Karpas-422 (cell line): Measurements from ENCODE around the gene OR10R2. TPM values are rescaled to one million over a fixed set of nuclear protein-coding genes. Genes with fewer than 3 reads are reported as not detected.
"Not testable (repeated sequence)": the region's sequence is repeated elsewhere in the genome, so short reads cannot be mapped to it uniquely, and the experiment has no call there.

ENCODE experiments used
- DNase-seq: peaks from one replicate; pipeline ENCODE4 v3.0.0-alpha.2; 2015
- H2AFZ ChIP-seq: fragments of 200-600 bp; sonication (generic); 2 replicates; pipeline ENCODE4 v1.6.1; 2014; ENCODE audit warnings: antibody characterized with exemption, low read length, mixed read lengths
- H3K27ac ChIP-seq: fragments of 200-600 bp; sonication (generic); 2 replicates; pipeline ENCODE4 v1.5.1; 2014; ENCODE audit warnings: mild to moderate bottlenecking, low read length, moderate library complexity
- H3K27me3 ChIP-seq: fragments of 200-600 bp; sonication (generic); 2 replicates; pipeline ENCODE4 v1.6.1; 2014; ENCODE audit warnings: low read length, mixed read lengths
- H3K36me3 ChIP-seq: fragments of 200-600 bp; sonication (generic); 2 replicates; pipeline ENCODE4 v1.6.1; 2014; ENCODE audit warnings: low read length, mixed read lengths; ENCODE audit not compliant: insufficient read depth
- H3K4me1 ChIP-seq: fragments of 200-600 bp; sonication (generic); 2 replicates; pipeline ENCODE4 v1.6.1; 2014; ENCODE audit warnings: mild to moderate bottlenecking, low read length, mixed read lengths
- H3K4me2 ChIP-seq: fragments of 200-600 bp; sonication (generic); 2 replicates; pipeline ENCODE4 v1.6.1; 2014; ENCODE audit warnings: low read length, low read depth, mild to moderate bottlenecking; ENCODE audit not compliant: poor library complexity, severe bottlenecking
- H3K4me3 ChIP-seq: fragments of 200-600 bp; sonication (generic); 2 replicates; pipeline ENCODE4 v1.5.1; 2014; ENCODE audit warnings: mild to moderate bottlenecking, antibody characterized with exemption, low read length, mixed read lengths
- H3K79me2 ChIP-seq: fragments of 200-600 bp; sonication (generic); 2 replicates; pipeline ENCODE4 v1.6.1; 2014; ENCODE audit warnings: mild to moderate bottlenecking, low read length, mixed read lengths
- H3K9ac ChIP-seq: fragments of 200-600 bp; sonication (generic); 2 replicates; pipeline ENCODE4 v1.6.0; 2014; ENCODE audit warnings: low read length
- H3K9me2 ChIP-seq: fragments of 200-600 bp; sonication (generic), shearing (Covaris generic); replicated peaks from 2 replicates; pipeline ENCODE4 v1.6.0; 2014; ENCODE audit warnings: mild to moderate bottlenecking, low read length, moderate library complexity; ENCODE audit not compliant: insufficient read depth
- H3K9me3 ChIP-seq: fragments of 300-700, 200-600 bp; sonication (generic); 2 replicates; pipeline ENCODE4 v1.6.1; 2014; ENCODE audit warnings: low read length, mixed read lengths
- H4K20me1 ChIP-seq: fragments of 200-600 bp; sonication (generic); 2 replicates; pipeline ENCODE4 v1.6.1; 2014; ENCODE audit warnings: mild to moderate bottlenecking, antibody characterized with exemption, low read length, low read depth; ENCODE audit not compliant: insufficient read depth
- total RNA-seq: library from RNA; depleted of rRNA; stranded (reverse); fragments of >200 nt; shearing (Covaris generic); gene quantifications from 2 replicates; pipeline ENCODE4 v1.2.3, GENCODE V29; 2014; ENCODE audit warnings: low replicate concordance; rRNA removed

OR10R2 gene, protein sequence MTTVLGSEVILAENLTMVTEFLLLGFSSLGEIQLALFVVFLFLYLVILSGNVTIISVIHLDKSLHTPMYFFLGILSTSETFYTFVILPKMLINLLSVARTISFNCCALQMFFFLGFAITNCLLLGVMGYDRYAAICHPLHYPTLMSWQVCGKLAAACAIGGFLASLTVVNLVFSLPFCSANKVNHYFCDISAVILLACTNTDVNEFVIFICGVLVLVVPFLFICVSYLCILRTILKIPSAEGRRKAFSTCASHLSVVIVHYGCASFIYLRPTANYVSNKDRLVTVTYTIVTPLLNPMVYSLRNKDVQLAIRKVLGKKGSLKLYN
- not detected in 2 replicates for total RNA-seq

DNA sequence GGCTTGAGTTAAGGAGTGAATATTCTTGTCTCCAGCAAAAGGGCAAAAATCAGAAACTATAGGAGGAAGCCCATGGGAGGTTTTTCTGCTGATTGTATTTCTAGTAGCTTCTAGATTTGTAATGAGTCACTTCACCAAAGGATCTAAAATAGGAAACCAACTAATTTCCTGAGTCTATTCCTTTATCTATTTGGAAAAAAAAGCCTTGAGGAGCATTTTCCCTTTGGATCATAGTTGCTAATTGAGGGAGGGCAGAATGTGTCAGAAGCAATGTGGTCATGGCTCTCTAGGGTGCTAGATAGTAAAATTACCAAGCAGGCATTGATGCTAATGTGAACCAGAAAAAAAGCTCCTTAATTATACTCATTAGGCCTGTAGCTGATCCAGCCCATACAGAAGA is at the start of gene OR10R2:
Gene OR10R2, plus strand, starts transcription at position 301 of the 400 bp plus-strand sequence. CDS start 106 bp downstream, outside the sequence.
- Histone ChIP-seq H3K79me2 (no peaks in the 10 kb centered on the region), H3K9me2 (no peaks in the 10 kb centered on the region), H3K27me3 (no peaks in the 10 kb centered on the region), H2AFZ (no peak within 1 kb of the TSS), H3K36me3 (no peaks in the 10 kb centered on the region), H3K4me1 (no peaks in the 10 kb centered on the region), H3K4me3 (no peak within 1 kb of the TSS), H3K9ac (no peak within 1 kb of the TSS), H4K20me1 (no peaks in the 10 kb centered on the region), H3K4me2 (no peak within 1 kb of the TSS), H3K27ac (no peak within 1 kb of the TSS), H3K9me3 (no peaks in the 10 kb centered on the region)
- DNase-seq = no peak

DNA sequence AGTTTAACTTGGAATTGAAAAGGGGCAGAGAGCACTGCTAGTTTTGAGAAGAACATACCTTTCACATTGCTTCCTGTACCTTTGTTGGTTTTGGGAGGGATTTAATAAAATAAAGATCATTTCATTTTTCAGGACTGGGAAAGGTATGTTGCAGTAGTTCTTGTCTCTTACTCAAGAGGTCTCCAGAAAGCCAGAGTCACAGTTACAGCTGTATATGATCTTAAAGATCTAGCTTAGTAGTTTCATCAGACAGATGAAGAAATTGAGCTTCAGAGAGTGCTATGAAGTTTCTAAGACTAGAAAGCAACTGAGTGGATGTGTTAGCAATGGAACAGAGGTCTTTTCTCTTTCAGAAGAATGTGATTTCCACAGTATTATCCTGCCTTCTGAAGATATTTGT is 47.0 kb upstream of the OR10R2 start:
- Histone ChIP-seq H3K9me3 (no peaks in the 10 kb centered on the region), H3K4me1 (no peaks in the 10 kb centered on the region), H3K9ac (no peak overlapping the region), H3K4me3 (no peak overlapping the region), H4K20me1 (no peaks in the 10 kb centered on the region), H3K36me3 (no peaks in the 10 kb centered on the region), H3K79me2 (no peaks in the 10 kb centered on the region), H2AFZ (no peak overlapping the region), H3K4me2 (no peak overlapping the region), H3K9me2 (no peaks in the 10 kb centered on the region), H3K27ac (no peak overlapping the region), H3K27me3 (no peaks in the 10 kb centered on the region)
- no peak for DNase-seq

DNA sequence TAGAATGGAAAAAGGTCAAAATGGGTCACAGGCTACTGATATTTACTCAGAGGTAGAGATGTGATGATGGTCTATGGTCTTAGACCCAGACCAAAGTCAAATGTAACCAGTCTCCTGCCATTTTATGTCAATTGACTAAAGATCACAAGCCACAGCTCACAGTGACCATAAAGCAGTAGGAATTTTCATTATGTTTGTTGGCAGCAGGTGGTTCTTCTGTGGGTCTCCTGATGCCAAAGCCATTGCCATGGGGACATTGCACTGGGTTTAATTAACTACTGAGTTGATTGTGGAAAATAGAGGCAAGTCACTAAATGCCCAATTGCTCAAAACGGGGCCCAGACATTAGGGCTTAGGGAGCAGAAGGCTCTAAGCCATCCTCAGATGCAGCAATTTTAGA is 45.9 kb upstream of the OR10R2 start, which contains the start of gene OR10K2:
Gene OR10K2, minus strand, starts transcription at position 101 of the 400 bp plus-strand sequence. CDS start 5,371 bp downstream, outside the sequence.
- Histone ChIP-seq H3K9ac (no peak within 1 kb of the TSS), H3K9me2 (no peaks in the 10 kb centered on the region), H4K20me1 (no peaks in the 10 kb centered on the region), H3K79me2 (no peaks in the 10 kb centered on the region), H3K4me2 (no peak within 1 kb of the TSS), H3K9me3 (no peaks in the 10 kb centered on the region), H3K36me3 (no peaks in the 10 kb centered on the region), H3K4me3 (no peak within 1 kb of the TSS), H2AFZ (no peak within 1 kb of the TSS), H3K4me1 (no peaks in the 10 kb centered on the region), H3K27ac (no peak within 1 kb of the TSS), H3K27me3 (no peaks in the 10 kb centered on the region)
- no peak for DNase-seq

DNA sequence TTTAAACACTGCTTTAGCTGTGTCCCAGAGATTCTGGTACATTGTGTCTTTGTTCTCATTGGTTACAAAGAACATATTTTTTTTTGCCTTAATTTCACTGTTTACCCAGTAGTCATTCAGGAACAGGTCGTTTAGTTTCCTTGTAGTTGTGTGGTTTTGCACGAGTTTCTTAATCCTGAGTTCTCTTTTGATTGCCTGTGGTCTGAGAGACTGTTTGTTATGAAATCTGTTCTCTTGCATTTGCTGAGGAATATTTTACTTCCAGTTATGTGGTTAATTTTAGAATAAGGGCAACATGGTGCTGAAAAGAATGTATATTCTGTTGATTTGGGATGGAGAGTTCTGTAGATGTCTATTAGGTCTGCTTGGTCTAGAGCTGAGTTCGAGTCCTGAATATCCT is 41.9 kb upstream of the OR10R2 start:
- H3K9ac ChIP-seq, H4K20me1 ChIP-seq, H3K4me2 ChIP-seq, H3K36me3 ChIP-seq, H3K4me1 ChIP-seq, H3K4me3 ChIP-seq, H3K27ac ChIP-seq, H2AFZ ChIP-seq, H3K9me2 ChIP-seq, H3K27me3 ChIP-seq, H3K79me2 ChIP-seq, DNase-seq, H3K9me3 ChIP-seq: not testable (repeated sequence)

DNA sequence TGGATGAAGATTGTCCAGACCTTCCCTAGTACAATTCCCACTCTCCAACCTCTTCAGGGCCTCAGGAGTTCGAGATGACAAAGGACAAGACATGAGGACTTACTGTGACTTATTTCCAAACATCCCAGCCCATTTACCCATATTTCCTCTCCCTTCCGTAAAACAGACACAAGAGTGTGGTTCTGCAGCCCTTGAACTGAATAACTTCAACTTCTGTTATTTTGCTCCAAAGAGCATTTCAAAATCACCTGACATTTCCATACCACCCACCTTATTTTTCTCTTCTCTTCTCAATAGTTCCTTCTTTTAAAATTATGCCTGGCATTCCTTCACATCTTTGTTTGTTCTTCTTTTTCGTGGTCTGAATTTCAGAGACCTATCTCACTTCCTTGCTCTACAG is 37.3 kb upstream of the OR10R2 start:
- Histone ChIP-seq H3K9ac (no peak overlapping the region), H3K27me3 (no peaks in the 10 kb centered on the region), H3K36me3 (no peaks in the 10 kb centered on the region), H4K20me1 (no peaks in the 10 kb centered on the region), H3K4me1 (no peaks in the 10 kb centered on the region), H3K9me3 (no peaks in the 10 kb centered on the region), H3K79me2 (no peaks in the 10 kb centered on the region), H3K4me3 (no peak overlapping the region), H3K27ac (no peak overlapping the region), H2AFZ (no peak overlapping the region), H3K4me2 (no peak overlapping the region), H3K9me2 (no peaks in the 10 kb centered on the region)
- no peak for DNase-seq

DNA sequence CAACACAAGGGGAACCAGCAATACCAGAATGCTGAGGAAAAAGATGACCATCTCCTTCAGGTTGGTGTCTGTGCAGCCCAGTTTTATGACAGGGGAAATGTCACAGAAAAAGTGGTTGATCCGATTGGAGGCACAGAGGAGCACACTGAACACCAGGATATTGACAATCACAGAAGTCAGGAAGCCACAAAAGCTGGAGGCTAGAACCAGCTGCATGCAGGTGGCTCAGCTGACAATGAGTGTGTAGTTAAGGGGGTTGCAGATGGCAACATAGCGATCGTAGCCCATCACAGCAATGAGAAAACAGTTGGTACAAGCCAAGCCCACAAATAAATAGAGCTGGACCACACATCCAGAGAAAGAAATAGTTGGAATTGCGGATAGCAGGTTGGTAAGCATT is 26.6 kb upstream of the OR10R2 start:
- Histone ChIP-seq H3K4me3 (no peak overlapping the region), H3K9me2 (no peaks in the 10 kb centered on the region; the same call in 1 of the 2 replicates), H3K27ac (no peak overlapping the region), H3K4me2 (no peak overlapping the region), H3K9ac (no peak overlapping the region), H4K20me1 (no peaks in the 10 kb centered on the region), H3K79me2 (no peaks in the 10 kb centered on the region), H3K27me3 (no peaks in the 10 kb centered on the region), H2AFZ (no peak overlapping the region), H3K9me3 (no peaks in the 10 kb centered on the region), H3K4me1 (no peaks in the 10 kb centered on the region), H3K36me3 (no peaks in the 10 kb centered on the region)
- DNase-seq = no peak

DNA sequence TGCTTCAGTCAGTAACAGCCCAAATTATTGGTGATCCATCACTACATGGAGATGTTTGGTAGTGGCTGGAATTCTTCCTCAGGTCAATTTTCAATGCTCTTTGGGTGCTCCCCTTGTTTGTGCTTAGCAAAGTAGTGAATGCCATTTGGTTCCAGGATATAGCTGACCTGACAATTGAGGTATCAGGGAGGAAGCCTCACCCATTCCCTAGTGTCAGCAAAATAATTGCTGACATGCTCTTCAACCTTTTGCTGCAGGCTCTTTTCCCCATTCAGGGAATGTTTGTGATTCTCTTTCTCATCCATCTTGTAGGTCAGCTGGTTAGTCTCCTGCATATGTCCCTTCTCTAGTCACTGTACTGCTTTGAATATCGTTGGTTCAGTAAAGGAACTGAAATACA is 17.5 kb upstream of the OR10R2 start:
- no peaks in the 10 kb centered on the region for H3K27me3 ChIP-seq
- peaks cover 5% of the 10 kb centered on the region; the same call in 1 of the 2 replicates for H3K9me3 ChIP-seq
- H3K79me2 ChIP-seq = no peaks in the 10 kb centered on the region
- H3K36me3 ChIP-seq = no peaks in the 10 kb centered on the region
- H3K27ac ChIP-seq = no peak overlapping the region
- H2AFZ ChIP-seq = no peak overlapping the region
- no peak for DNase-seq
- H3K9me2 ChIP-seq = no peaks in the 10 kb centered on the region; the same call in 1 of the 2 replicates
- H3K9ac ChIP-seq = no peak overlapping the region
- no peak overlapping the region for H3K4me3 ChIP-seq
- no peaks in the 10 kb centered on the region for H4K20me1 ChIP-seq
- H3K4me2 ChIP-seq = no peak overlapping the region
- no peaks in the 10 kb centered on the region for H3K4me1 ChIP-seq

DNA sequence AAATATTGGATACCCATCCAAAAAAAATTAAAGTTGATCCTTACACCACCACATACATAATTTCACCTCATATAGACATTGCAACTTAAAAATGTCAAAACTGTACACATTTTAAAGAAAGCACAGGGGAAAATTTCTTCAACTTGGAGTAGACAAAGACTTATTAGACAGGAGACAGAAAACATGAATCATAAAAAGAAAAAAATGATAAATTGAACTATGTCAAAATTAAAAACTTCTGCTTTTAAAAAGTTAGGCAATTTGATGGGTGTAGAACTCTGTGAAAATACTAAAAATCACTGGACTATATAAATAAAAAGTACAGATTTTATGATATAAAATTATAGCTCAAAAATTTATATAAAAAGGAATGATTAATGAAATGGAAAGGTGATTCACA is 14.8 kb upstream of the OR10R2 start:
- no peaks in the 10 kb centered on the region for H3K9me2 ChIP-seq
- no peaks in the 10 kb centered on the region for H3K36me3 ChIP-seq
- no peaks in the 10 kb centered on the region for H3K79me2 ChIP-seq
- H3K27me3 ChIP-seq = no peaks in the 10 kb centered on the region
- H3K4me2 ChIP-seq = no peak overlapping the region
- no peak overlapping the region for H3K4me3 ChIP-seq
- H3K4me1 ChIP-seq = no peaks in the 10 kb centered on the region
- no peaks in the 10 kb centered on the region for H4K20me1 ChIP-seq
- no peak overlapping the region for H2AFZ ChIP-seq
- no peak overlapping the region for H3K9ac ChIP-seq
- H3K9me3 ChIP-seq = no peaks in the 10 kb centered on the region
- no peak for DNase-seq
- no peak overlapping the region for H3K27ac ChIP-seq
